Esophagus squamous epithelium (tissue), 4 donors: ENCODE results near the gene MARCHF9.

ENCODE experiments used
- CTCF ChIP-seq, 6 experiments: fragments of 450-650 bp in 4 of 6; fragments of 200-600 bp in 2 of 6; sonication (generic) in 2 of 6; IDR thresholded peaks; one replicate each; pipeline ENCODE4 v1.5.1; 2016 to 2019; ENCODE audit warnings: antibody characterized with exemption in 6 of 6, mild to moderate bottlenecking in 4 of 6, moderate library complexity in 4 of 6
- POLR2A ChIP-seq, 4 donors: fragments of 450-650 bp; IDR thresholded peaks; one replicate each; pipeline ENCODE4 v1.6.1; 2017; ENCODE audit warnings: antibody characterized with exemption in 4 of 4, mild to moderate bottlenecking in 4 of 4, moderate library complexity in 3 of 4

- TF ChIP-seq CTCF (IDR thresholded peaks at IDR 0.05) (no peak), POLR2A (IDR thresholded peaks at IDR 0.05) (no peak)
Measured at GRCh38 chr12:57765698-57766463, 11.0 kb downstream of the MARCHF9 start.
